ENCODE data around the gene PBXIP1. TPM values are rescaled to one million over a fixed set of nuclear protein-coding genes. Genes with fewer than 3 reads are reported as not detected.
"Not testable (repeated sequence)": the region's sequence is repeated elsewhere in the genome, so short reads cannot be mapped to it uniquely, and the experiment has no call there.

PBXIP1 gene
- total RNA-seq, 1 donor from 2014 or later = 23.7 TPM

- Histone ChIP-seq H3K36me3 (ENCODE audit: control insufficient read depth, insufficient read depth, low read length) (peaks cover 22% of the 10 kb centered on the region), H3K27me3 (ENCODE audit: control insufficient read depth, insufficient read depth, low read length) (no peaks in the 10 kb centered on the region), H3K4me3 (ENCODE audit: low read depth, low read length) (no peak overlapping the region)
- FAIRE-seq = no peak
- no peak for TF ChIP-seq CTCF (IDR thresholded peaks at IDR 0.05; ENCODE audit: insufficient read depth, low read length, severe bottlenecking)
- DNase-seq (ENCODE audit: low read depth) = no peak
These were observed 33.4 kb upstream of the PBXIP1 start for GRCh38 chr1:154989195-154989860.

- peaks cover 22% of the 10 kb centered on the region for H3K36me3 ChIP-seq (ENCODE audit: control insufficient read depth, insufficient read depth, low read length)
- TF ChIP-seq CTCF (IDR thresholded peaks at IDR 0.05; ENCODE audit: insufficient read depth, low read length, severe bottlenecking) = no peak
- FAIRE-seq (no peak), DNase-seq (ENCODE audit: low read depth) (no peak)
- no peak overlapping the region for H3K4me3 ChIP-seq (ENCODE audit: low read depth, low read length)
- H3K27me3 ChIP-seq (ENCODE audit: control insufficient read depth, insufficient read depth, low read length) = no peaks in the 10 kb centered on the region
These were observed 32.4 kb upstream of the PBXIP1 start for GRCh38 chr1:154988058-154988954.

- Histone ChIP-seq H3K36me3 (ENCODE audit: control insufficient read depth, insufficient read depth, low read length) (peaks cover 22% of the 10 kb centered on the region), H3K27me3 (ENCODE audit: control insufficient read depth, insufficient read depth, low read length) (no peaks in the 10 kb centered on the region), H3K4me3 (ENCODE audit: low read depth, low read length) (no peak overlapping the region)
- no peak for TF ChIP-seq CTCF (IDR thresholded peaks at IDR 0.05; ENCODE audit: insufficient read depth, low read length, severe bottlenecking)
- FAIRE-seq = no peak
- no peak for DNase-seq (ENCODE audit: low read depth)
These were observed 31.4 kb upstream of the PBXIP1 start for GRCh38 chr1:154987326-154987725.

GRCh38 chr1:154986736-154987135, 30.8 kb upstream of the PBXIP1 start:
- not testable (repeated sequence) for FAIRE-seq; H3K4me3 ChIP-seq (ENCODE audit: low read depth, low read length)

GRCh38 chr1:154983776-154984466, 28.0 kb upstream of the PBXIP1 start:
- TF ChIP-seq CTCF (IDR thresholded peaks at IDR 0.05; ENCODE audit: insufficient read depth, low read length, severe bottlenecking) = no peak
- H3K36me3 ChIP-seq (ENCODE audit: control insufficient read depth, insufficient read depth, low read length) = peaks cover 13% of the 10 kb centered on the region
- DNase-seq (ENCODE audit: low read depth) (no peak), FAIRE-seq (no peak)
- H3K4me3 ChIP-seq (ENCODE audit: low read depth, low read length) = peak overlapping the region; percentile 66
- no peaks in the 10 kb centered on the region for H3K27me3 ChIP-seq (ENCODE audit: control insufficient read depth, insufficient read depth, low read length)

More at GRCh38 chr1:154986736-154987135, 30.8 kb upstream of the PBXIP1 start:
- not testable (repeated sequence) for DNase-seq (ENCODE audit: low read depth); H3K27me3 ChIP-seq (ENCODE audit: control insufficient read depth, insufficient read depth, low read length)
- peaks cover 22% of the 10 kb centered on the region for H3K36me3 ChIP-seq (ENCODE audit: control insufficient read depth, insufficient read depth, low read length)
